Upper lobe of left lung (tissue), 6 donors: ENCODE results near the gene CCNJ. TPM values are rescaled to one million over a fixed set of nuclear protein-coding genes. Genes with fewer than 3 reads are reported as not detected.

Experiments used
- ATAC-seq, 2 donors: fragments of 200-7000 bp; cut with Tn5 transposase; one replicate each; pipeline ENCODE4 v1.9.1; 2022; ENCODE audit warnings: mild to moderate bottlenecking in 2 of 2, moderate library complexity in 2 of 2; ENCODE audit not compliant: low FRiP score in 2 of 2
- DNase-seq, 2 donors: peaks; one replicate each; pipeline ENCODE4 v3.0.0-alpha.2; 2019 to 2020
- H3K27ac ChIP-seq, 4 donors: fragments of 200-600 bp; sonication (generic); one replicate each; pipeline ENCODE4 v1.5.1; 2016 to 2019
- H3K27me3 ChIP-seq, 4 donors: fragments of 200-600 bp; sonication (generic); one replicate each; pipeline ENCODE4 v1.5.1; 2017 to 2019
- H3K36me3 ChIP-seq, 4 donors: fragments of 200-600 bp; sonication (generic); one replicate each; pipeline ENCODE4 v1.5.1; 2016 to 2019
- H3K4me1 ChIP-seq, 4 donors: fragments of 200-600 bp; sonication (generic); one replicate each; pipeline ENCODE4 v1.5.1; 2018 to 2019
- H3K4me3 ChIP-seq, 4 donors: fragments of 200-600 bp; sonication (generic); one replicate each; pipeline ENCODE4 v1.5.1; 2017 to 2019; ENCODE audit warnings: mild to moderate bottlenecking in 2 of 4, moderate library complexity in 1 of 4
- H3K9me3 ChIP-seq, 4 donors: fragments of 200-600 bp; sonication (generic); one replicate each; pipeline ENCODE4 v1.5.1; 2018 to 2019
- CTCF ChIP-seq, 6 experiments: fragments of 450-650 bp in 4 of 6; fragments of 200-600 bp in 2 of 6; sonication (generic) in 2 of 6; IDR thresholded peaks; one replicate each; pipeline ENCODE4 v1.5.1; 2016 to 2019; ENCODE audit warnings: antibody characterized with exemption in 6 of 6
- EP300 ChIP-seq, 4 donors: sonication (generic); formaldehyde crosslinking; IDR thresholded peaks; one replicate each; pipeline ENCODE4 v1.5.1; 2017; ENCODE audit warnings: antibody characterized with exemption in 4 of 4, control low read depth in 2 of 4
- POLR2A ChIP-seq, 4 donors: fragments of 450-650 bp; IDR thresholded peaks; one replicate each; pipeline ENCODE4 v1.5.1; 2016 to 2017; ENCODE audit warnings: antibody characterized with exemption in 4 of 4, mild to moderate bottlenecking in 2 of 4
- POLR2AphosphoS5 ChIP-seq, 2 donors: sonication (generic); formaldehyde crosslinking; IDR thresholded peaks; one replicate each; pipeline ENCODE4 v1.5.1; 2017; ENCODE audit warnings: antibody characterized with exemption in 2 of 2
- WGBS, 2 donors: methylation state at CpG; one replicate each; pipeline ENCODE4 v1.1.5; 2017 to 2018; 5-methylcytosine and 5-hydroxymethylcytosine counted together
- total RNA-seq, 6 donors: library from RNA; depleted of rRNA in 4 of 6; stranded (reverse); fragments of >200 nt in 4 of 6; gene quantifications; one replicate each; pipeline versions ENCODE4 v1.1.0 to v1.2.1, GENCODE V29; 2016 to 2021
- donor health status: DM: no; HTN: no; CAD: no; lungs with moderate emphysema.
- donor health status: DM: no; HTN: yes; CAD: no; lungs with severe emphysema.

Gene CCNJ
- total RNA-seq, 6 donors from 2014 or later: 0.55 to 7.7 (median 5.5) TPM

GRCh38 chr10:96074776-96075175, 31.4 kb downstream of the CCNJ start:
- TF ChIP-seq EP300 (IDR thresholded peaks at IDR 0.05) (no peak), POLR2A (IDR thresholded peaks at IDR 0.05) (no peak)
- Histone ChIP-seq H3K9me3 (no peaks in the 10 kb centered on the region), H3K36me3 (no peaks in the 10 kb centered on the region), H3K4me1 (no peaks in the 10 kb centered on the region), H3K27ac (no peak overlapping the region), H3K27me3 (no peaks in the 10 kb centered on the region), H3K4me3 (no peak overlapping the region)
- 85 to 93% methylated on average over 3 of the region's 3 CpGs for WGBS, 2 donors
- DNase-seq (no peak), ATAC-seq (no peak)

GRCh38 chr10:96075977-96076376, 32.6 kb downstream of the CCNJ start:
- Histone ChIP-seq H3K9me3 (no peaks in the 10 kb centered on the region), H3K36me3 (no peaks in the 10 kb centered on the region), H3K27me3 (no peaks in the 10 kb centered on the region), H3K4me3 (no peak overlapping the region), H3K27ac (no peak overlapping the region), H3K4me1 (no peaks in the 10 kb centered on the region)
- ATAC-seq (no peak), DNase-seq (no peak)
- TF ChIP-seq EP300 (IDR thresholded peaks at IDR 0.05) (no peak), CTCF (IDR thresholded peaks at IDR 0.05) (no peak), POLR2A (IDR thresholded peaks at IDR 0.05) (no peak), POLR2AphosphoS5 (IDR thresholded peaks at IDR 0.05) (no peak)
- WGBS, 2 donors: 75 to 78% methylated on average over 2 of the region's 2 CpGs

GRCh38 chr10:96077156-96077555, 33.8 kb downstream of the CCNJ start:
- no peaks in the 10 kb centered on the region for H3K9me3 ChIP-seq
- H3K36me3 ChIP-seq: peaks cover 0 to 7% (median 0%) of the 10 kb centered on the region in 4 donors
- no peaks in the 10 kb centered on the region for H3K4me1 ChIP-seq
- 84 to 100% methylated on average over 3 of the region's 3 CpGs for WGBS, 2 donors
- H3K4me3 ChIP-seq: no peak overlapping the region
- H3K27me3 ChIP-seq: no peaks in the 10 kb centered on the region
- ATAC-seq (no peak), DNase-seq (no peak)
- TF ChIP-seq EP300 (IDR thresholded peaks at IDR 0.05) (no peak), POLR2A (IDR thresholded peaks at IDR 0.05) (no peak), POLR2AphosphoS5 (IDR thresholded peaks at IDR 0.05) (no peak), CTCF (IDR thresholded peaks at IDR 0.05) (no peak)
- no peak overlapping the region for H3K27ac ChIP-seq

- Histone ChIP-seq H3K9me3 (no peaks in the 10 kb centered on the region), H3K4me1 (no peaks in the 10 kb centered on the region), H3K4me3 (no peak overlapping the region), H3K27me3 (no peaks in the 10 kb centered on the region), H3K27ac (no peak overlapping the region), H3K36me3 (peaks cover 0 to 7% (median 0%) of the 10 kb centered on the region in 4 donors)
- no peak for DNase-seq
- WGBS, 2 donors: 91 to 94% methylated on average over 2 of the region's 2 CpGs
- no peak for ATAC-seq
- TF ChIP-seq EP300 (IDR thresholded peaks at IDR 0.05) (no peak), CTCF (IDR thresholded peaks at IDR 0.05) (no peak), POLR2A (IDR thresholded peaks at IDR 0.05) (no peak), POLR2AphosphoS5 (IDR thresholded peaks at IDR 0.05) (no peak)
Measured at GRCh38 chr10:96082153-96082552, 38.8 kb downstream of the CCNJ start.

- Histone ChIP-seq H3K9me3 (no peaks in the 10 kb centered on the region), H3K27me3 (no peaks in the 10 kb centered on the region), H3K4me1 (no peaks in the 10 kb centered on the region), H3K4me3 (no peak overlapping the region), H3K27ac (no peak overlapping the region), H3K36me3 (peaks cover 0 to 7% (median 0%) of the 10 kb centered on the region in 4 donors)
- TF ChIP-seq EP300 (IDR thresholded peaks at IDR 0.05): no peak
- WGBS, 2 donors: 86 to 88% methylated on average over 1 of the region's 1 CpG
- DNase-seq (no peak), ATAC-seq (no peak)
Measured at GRCh38 chr10:96082748-96083147, 39.4 kb downstream of the CCNJ start.

- Histone ChIP-seq H3K9me3 (peaks cover 0 to 3% (median 0%) of the 10 kb centered on the region in 4 donors), H3K4me3 (peak overlapping the region in 3 of 4 donors; percentile 59 to 75 (median 66)), H3K27ac (peak overlapping the region in 2 of 4 donors; percentile 95 to 98), H3K27me3 (peaks cover 0 to 5% (median 0%) of the 10 kb centered on the region in 4 donors), H3K36me3 (no peaks in the 10 kb centered on the region), H3K4me1 (peaks cover 0 to 6% (median 4%) of the 10 kb centered on the region in 4 donors)
- DNase-seq (no peak), ATAC-seq (no peak)
- 83% methylated on average over 2 of the region's 2 CpGs for WGBS, 2 donors
- TF ChIP-seq POLR2AphosphoS5 (IDR thresholded peaks at IDR 0.05): no peak
Measured at GRCh38 chr10:96089116-96089515, 45.7 kb downstream of the CCNJ start.
